GM12874 (cell line): ENCODE data around the gene PCGF1.
A peak's percentile ranks its signal among the peaks of the same experiment; 100 is the strongest.

Experiments used
- TF ChIP-seq, protein P1 (sequence below): IDR thresholded peaks from 2 replicates; pipeline ENCODE4 v1.5.1; 2011; ENCODE audit warnings: low read depth, mild to moderate bottlenecking, control low read depth, low read length, moderate library complexity; ENCODE audit not compliant: insufficient read depth

The PCGF1 gene

DNA sequence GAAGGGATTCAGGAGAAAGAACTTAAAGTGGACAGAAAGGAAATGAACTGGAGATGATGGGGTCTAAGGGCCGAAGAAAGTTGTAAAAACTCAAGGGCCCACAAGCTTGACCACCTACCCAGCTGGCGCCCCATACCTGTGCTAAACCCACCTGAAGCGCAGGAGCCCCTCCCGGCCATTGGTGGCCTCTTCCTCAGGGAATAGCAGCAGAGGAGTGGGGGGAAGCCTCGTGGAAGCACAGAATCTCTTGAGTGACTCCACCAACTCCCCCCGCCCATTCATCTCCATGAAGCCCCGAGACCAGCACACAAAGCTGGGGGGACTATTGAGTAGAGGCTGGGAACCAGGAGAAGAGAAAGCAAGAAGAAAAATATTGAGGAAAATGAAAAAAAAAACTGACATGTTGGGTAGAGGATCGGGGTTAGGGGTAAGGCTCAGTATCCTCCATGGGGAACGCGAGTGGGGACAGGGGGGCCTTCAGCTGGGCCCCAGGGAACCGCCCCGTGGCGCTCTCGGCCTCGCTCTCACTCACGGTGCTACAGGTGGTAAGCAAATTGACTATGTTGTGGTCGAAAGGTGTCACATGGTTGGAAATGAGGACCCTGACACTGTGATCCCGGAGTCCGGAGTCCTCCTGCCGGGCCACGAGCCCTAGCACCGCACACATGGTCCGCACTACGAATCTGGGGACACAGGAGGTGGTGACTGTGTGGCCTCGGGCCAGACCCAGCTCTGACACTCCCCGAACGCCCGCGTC is 21.3 kb upstream of the PCGF1 start:
- TF ChIP-seq, protein P1, sequence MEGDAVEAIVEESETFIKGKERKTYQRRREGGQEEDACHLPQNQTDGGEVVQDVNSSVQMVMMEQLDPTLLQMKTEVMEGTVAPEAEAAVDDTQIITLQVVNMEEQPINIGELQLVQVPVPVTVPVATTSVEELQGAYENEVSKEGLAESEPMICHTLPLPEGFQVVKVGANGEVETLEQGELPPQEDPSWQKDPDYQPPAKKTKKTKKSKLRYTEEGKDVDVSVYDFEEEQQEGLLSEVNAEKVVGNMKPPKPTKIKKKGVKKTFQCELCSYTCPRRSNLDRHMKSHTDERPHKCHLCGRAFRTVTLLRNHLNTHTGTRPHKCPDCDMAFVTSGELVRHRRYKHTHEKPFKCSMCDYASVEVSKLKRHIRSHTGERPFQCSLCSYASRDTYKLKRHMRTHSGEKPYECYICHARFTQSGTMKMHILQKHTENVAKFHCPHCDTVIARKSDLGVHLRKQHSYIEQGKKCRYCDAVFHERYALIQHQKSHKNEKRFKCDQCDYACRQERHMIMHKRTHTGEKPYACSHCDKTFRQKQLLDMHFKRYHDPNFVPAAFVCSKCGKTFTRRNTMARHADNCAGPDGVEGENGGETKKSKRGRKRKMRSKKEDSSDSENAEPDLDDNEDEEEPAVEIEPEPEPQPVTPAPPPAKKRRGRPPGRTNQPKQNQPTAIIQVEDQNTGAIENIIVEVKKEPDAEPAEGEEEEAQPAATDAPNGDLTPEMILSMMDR: 0 out of 2 replicates have a peak, but pooled peaks have one; percentile 19

DNA sequence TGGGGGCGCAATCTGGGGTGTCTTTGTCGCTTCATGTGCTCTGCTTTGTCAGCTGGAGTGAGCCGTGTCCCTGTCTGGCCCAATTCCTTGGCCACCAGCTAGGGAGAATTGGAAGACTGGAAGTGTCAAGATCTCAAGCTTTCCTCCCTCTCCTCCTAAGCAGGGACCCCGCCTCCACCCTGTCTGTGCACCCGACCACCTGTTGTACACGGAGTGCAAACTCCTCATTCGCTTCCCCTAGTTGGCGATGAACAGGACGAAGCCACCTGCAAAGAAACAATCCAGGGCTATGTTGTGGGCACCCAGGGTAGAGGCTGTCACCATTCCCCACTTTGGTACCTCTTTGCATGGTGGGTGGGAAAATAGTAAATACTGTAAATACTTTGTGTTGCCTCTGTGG is 20.2 kb upstream of the PCGF1 start:
- TF ChIP-seq, protein P1: no peak

DNA sequence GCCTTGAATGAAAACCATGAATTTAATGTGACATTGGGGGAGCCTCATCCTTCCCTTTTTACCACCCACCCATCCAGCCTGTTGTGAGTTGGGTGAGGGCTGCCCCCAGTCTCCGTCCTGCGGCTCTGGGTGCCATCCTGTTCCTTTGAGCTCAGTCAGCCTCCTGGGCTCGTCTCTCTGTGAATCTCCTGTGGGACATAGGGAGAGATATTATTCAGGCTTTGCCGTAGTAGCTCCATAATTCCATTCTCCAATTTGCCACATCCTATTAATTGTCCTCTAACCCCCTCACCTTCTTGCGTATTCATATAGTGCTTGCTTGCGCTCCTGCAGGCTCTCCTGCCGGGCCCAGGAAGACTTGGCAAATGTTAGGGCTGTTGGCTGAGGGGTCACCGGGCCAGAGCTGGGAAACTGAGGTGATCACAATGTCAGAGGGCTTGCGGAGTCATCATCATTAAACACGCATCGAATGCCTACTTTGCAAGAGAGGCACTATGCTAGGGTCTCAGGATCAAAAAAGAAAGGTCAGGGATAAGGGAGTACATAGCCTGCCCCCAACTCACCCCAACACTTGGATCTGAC is 19.2 kb upstream of the PCGF1 start:
- TF ChIP-seq, protein P1: no peak

DNA sequence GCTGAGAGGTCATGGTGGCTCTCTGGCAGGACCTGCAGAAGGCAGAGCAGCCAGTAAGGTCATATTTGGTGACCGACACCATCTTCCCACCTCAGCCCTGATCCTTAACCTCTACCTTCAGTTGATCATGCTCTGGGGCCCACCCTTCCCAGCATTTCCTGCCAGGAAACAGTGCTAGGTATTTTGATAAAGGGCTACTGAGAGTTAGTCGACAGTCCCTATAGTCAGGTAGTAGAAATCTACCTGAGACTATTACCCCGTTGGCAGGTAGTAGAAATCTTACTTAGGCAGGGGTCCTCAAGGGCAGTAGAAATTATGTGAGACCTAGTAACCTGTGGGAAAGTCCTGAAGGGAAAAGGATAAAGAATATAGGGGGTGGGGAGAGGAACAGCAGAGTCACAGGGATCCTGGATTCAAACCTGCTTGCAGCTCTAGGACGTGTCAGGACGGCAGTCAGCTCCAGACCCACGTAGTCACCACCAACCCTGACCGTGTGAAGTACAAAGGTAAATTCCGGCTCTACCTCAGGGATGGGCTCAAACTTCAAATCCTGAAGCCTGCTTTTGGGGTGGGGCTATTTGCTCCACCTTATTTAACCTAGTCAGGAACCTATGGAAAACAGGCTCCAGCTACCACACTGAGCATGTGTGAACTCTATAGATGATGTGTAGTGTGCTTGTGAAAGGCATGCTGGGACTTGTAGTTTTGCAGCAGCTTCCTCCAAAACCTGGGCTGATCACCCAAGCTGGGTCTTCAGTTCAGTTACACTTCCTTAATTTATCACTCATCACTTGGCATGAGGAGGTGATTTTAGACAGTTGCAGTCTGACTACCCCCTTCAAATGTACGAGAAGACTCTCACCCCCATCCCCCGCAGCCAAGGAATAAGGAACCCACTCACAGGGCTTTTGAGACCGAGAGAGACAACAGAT is 18.5 kb upstream of the PCGF1 start, which contains the start of gene DQX1:
Gene DQX1 (minus strand): TSS at position 515 of the 932 bp plus-strand sequence. CDS start 502 bp downstream, at position 13.
- TF ChIP-seq, protein P1: no peak

DNA sequence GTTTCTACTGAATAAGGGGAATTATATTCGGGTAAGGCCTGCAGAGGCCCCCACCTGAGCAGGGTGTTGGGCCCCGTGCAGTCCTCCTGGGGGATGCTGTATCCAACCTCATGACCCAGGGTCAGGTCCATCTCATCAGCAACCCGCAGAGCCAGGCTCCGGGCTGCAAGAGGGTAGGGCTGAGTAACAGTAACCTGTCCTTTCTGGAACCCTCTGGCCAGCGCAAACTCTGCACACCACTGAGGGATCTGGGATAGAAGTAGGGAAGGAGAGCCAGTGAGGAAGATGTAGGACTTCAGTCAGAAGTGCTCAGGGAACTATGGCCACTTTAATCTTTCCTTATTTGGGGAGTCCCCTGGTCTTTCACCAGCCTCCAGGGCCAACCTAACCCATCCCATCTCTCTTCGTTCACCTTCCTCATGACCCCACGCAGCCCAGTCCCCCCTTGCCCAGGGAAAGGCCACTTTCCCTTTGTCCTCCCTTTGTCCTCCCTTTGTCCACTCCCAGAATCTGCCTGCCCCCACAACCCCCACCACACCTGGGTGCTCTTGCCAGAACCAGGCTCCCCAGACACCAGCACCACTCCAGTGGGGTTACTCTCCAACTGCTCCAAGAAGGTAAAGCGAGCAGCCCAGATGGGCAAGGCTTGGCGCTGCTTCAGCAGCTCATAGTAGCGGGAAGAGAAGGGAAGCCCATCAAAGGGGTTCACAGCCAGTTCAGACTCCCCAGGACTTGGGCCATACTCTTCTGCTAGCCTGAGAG is 17.6 kb upstream of the PCGF1 start:
- TF ChIP-seq, protein P1: no peak

DNA sequence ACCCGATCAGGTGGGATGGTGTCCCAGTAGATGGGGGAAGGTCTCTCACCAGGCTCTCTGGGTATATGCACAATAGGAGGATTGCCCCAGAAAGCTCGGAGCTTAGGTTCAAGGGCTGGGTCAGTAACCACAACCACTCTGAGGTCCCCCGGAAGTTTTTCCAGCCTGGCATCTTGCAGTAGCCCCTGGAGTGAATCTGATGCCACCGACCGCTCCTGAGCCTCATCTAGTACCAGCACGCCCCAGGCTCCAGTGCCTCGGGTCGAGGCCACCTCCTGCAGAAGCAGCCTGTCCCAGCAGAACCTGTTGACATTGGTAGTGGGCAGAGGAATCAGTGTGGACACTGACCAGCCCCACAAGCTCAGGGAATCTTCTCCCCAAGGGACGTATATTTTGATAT is 16.5 kb upstream of the PCGF1 start:
- TF ChIP-seq, protein P1: no peak
